ENCODE results near the gene SRP54.
"Not testable (repeated sequence)": the region's sequence is repeated elsewhere in the genome, so short reads cannot be mapped to it uniquely, and the experiment has no call there.

The SRP54 gene

GRCh38 chr14:35032562-35032961, 49.8 kb downstream of the SRP54 start:
- H3K4me1 ChIP-seq (ENCODE audit: control insufficient read depth, insufficient read depth, low read length): no peaks in the 10 kb centered on the region
- H3K27me3 ChIP-seq (replicated peaks; ENCODE audit: control insufficient read depth, insufficient read depth, low read length): no peaks in the 10 kb centered on the region
- no peak overlapping the region for H3K9ac ChIP-seq (ENCODE audit: low read length)
- H3K9me3 ChIP-seq (ENCODE audit: control insufficient read depth, low read length): no peaks in the 10 kb centered on the region
- no peak overlapping the region for H3K4me3 ChIP-seq (ENCODE audit: low read length)
- peaks cover 45% of the 10 kb centered on the region for H3K36me3 ChIP-seq (ENCODE audit: control insufficient read depth, insufficient read depth, low read length, severe bottlenecking)
- no peak for DNase-seq (ENCODE audit: low read depth)

GRCh38 chr14:35034440-35034833, 51.6 kb downstream of the SRP54 start:
- DNase-seq (ENCODE audit: low read depth): no peak

GRCh38 chr14:35034944-35035554, 52.3 kb downstream of the SRP54 start:
- H3K9ac ChIP-seq (ENCODE audit: low read length); DNase-seq (ENCODE audit: low read depth); H3K27me3 ChIP-seq (replicated peaks; ENCODE audit: control insufficient read depth, insufficient read depth, low read length); H3K9me3 ChIP-seq (ENCODE audit: control insufficient read depth, low read length); H3K4me3 ChIP-seq (ENCODE audit: low read length); H3K4me1 ChIP-seq (ENCODE audit: control insufficient read depth, insufficient read depth, low read length): not testable (repeated sequence)
- peaks cover 25% of the 10 kb centered on the region for H3K36me3 ChIP-seq (ENCODE audit: control insufficient read depth, insufficient read depth, low read length, severe bottlenecking)

More at GRCh38 chr14:35034440-35034833, 51.6 kb downstream of the SRP54 start:
- Histone ChIP-seq H3K9ac (ENCODE audit: low read length) (no peak overlapping the region), H3K27me3 (replicated peaks; ENCODE audit: control insufficient read depth, insufficient read depth, low read length) (no peaks in the 10 kb centered on the region), H3K9me3 (ENCODE audit: control insufficient read depth, low read length) (no peaks in the 10 kb centered on the region), H3K4me1 (ENCODE audit: control insufficient read depth, insufficient read depth, low read length) (no peaks in the 10 kb centered on the region), H3K36me3 (ENCODE audit: control insufficient read depth, insufficient read depth, low read length, severe bottlenecking) (peaks cover 27% of the 10 kb centered on the region), H3K4me3 (ENCODE audit: low read length) (no peak overlapping the region)

- not testable (repeated sequence) for H3K36me3 ChIP-seq (ENCODE audit: control insufficient read depth, insufficient read depth, low read length, severe bottlenecking); H3K9ac ChIP-seq (ENCODE audit: low read length); H3K4me3 ChIP-seq (ENCODE audit: low read length); H3K9me3 ChIP-seq (ENCODE audit: control insufficient read depth, low read length); H3K27me3 ChIP-seq (replicated peaks; ENCODE audit: control insufficient read depth, insufficient read depth, low read length); H3K4me1 ChIP-seq (ENCODE audit: control insufficient read depth, insufficient read depth, low read length); DNase-seq (ENCODE audit: low read depth)
Measured at GRCh38 chr14:35038312-35038711, 55.5 kb downstream of the SRP54 start.

GRCh38 chr14:35042632-35043031, 59.8 kb downstream of the SRP54 start:
- H3K9ac ChIP-seq (ENCODE audit: low read length): no peak overlapping the region
- no peak for DNase-seq (ENCODE audit: low read depth)
- H3K4me3 ChIP-seq (ENCODE audit: low read length): no peak overlapping the region
- peaks cover 12% of the 10 kb centered on the region for H3K4me1 ChIP-seq (ENCODE audit: control insufficient read depth, insufficient read depth, low read length)
- H3K9me3 ChIP-seq (ENCODE audit: control insufficient read depth, low read length): no peaks in the 10 kb centered on the region
- no peaks in the 10 kb centered on the region for H3K36me3 ChIP-seq (ENCODE audit: control insufficient read depth, insufficient read depth, low read length, severe bottlenecking)
- no peaks in the 10 kb centered on the region for H3K27me3 ChIP-seq (replicated peaks; ENCODE audit: control insufficient read depth, insufficient read depth, low read length)

GRCh38 chr14:35043046-35043445, 60.3 kb downstream of the SRP54 start:
- no peak overlapping the region for H3K4me3 ChIP-seq (ENCODE audit: low read length)
- DNase-seq (ENCODE audit: low read depth): no peak
- no peaks in the 10 kb centered on the region for H3K9me3 ChIP-seq (ENCODE audit: control insufficient read depth, low read length)

GRCh38 chr14:35044939-35045797, 62.4 kb downstream of the SRP54 start:
- DNase-seq (ENCODE audit: low read depth): peak; percentile 62
- Histone ChIP-seq H3K9ac (ENCODE audit: low read length) (peak overlapping the region; percentile 93), H3K9me3 (ENCODE audit: control insufficient read depth, low read length) (no peaks in the 10 kb centered on the region), H3K4me3 (ENCODE audit: low read length) (peak overlapping the region; percentile 96), H3K27me3 (replicated peaks; ENCODE audit: control insufficient read depth, insufficient read depth, low read length) (no peaks in the 10 kb centered on the region), H3K36me3 (ENCODE audit: control insufficient read depth, insufficient read depth, low read length, severe bottlenecking) (no peaks in the 10 kb centered on the region), H3K4me1 (ENCODE audit: control insufficient read depth, insufficient read depth, low read length) (peaks cover 18% of the 10 kb centered on the region)

More at GRCh38 chr14:35043046-35043445, 60.3 kb downstream of the SRP54 start:
- peaks cover 16% of the 10 kb centered on the region for H3K4me1 ChIP-seq (ENCODE audit: control insufficient read depth, insufficient read depth, low read length)
- no peaks in the 10 kb centered on the region for H3K36me3 ChIP-seq (ENCODE audit: control insufficient read depth, insufficient read depth, low read length, severe bottlenecking)
- no peaks in the 10 kb centered on the region for H3K27me3 ChIP-seq (replicated peaks; ENCODE audit: control insufficient read depth, insufficient read depth, low read length)
- no peak overlapping the region for H3K9ac ChIP-seq (ENCODE audit: low read length)

GRCh38 chr14:35045798-35046047, 62.9 kb downstream of the SRP54 start:
- Histone ChIP-seq H3K9ac (ENCODE audit: low read length) (peak overlapping the region; percentile 93), H3K36me3 (ENCODE audit: control insufficient read depth, insufficient read depth, low read length, severe bottlenecking) (no peaks in the 10 kb centered on the region), H3K9me3 (ENCODE audit: control insufficient read depth, low read length) (no peaks in the 10 kb centered on the region), H3K4me3 (ENCODE audit: low read length) (peak overlapping the region; percentile 96), H3K4me1 (ENCODE audit: control insufficient read depth, insufficient read depth, low read length) (peaks cover 24% of the 10 kb centered on the region), H3K27me3 (replicated peaks; ENCODE audit: control insufficient read depth, insufficient read depth, low read length) (no peaks in the 10 kb centered on the region)
- DNase-seq (ENCODE audit: low read depth): no peak

GRCh38 chr14:35046048-35046750, 63.4 kb downstream of the SRP54 start, which contains the start of gene FAM177A1:
FAM177A1 (plus strand) TSS chr14:35046272; CDS start chr14:35046464, 192 bp downstream.
- peak; percentile 98 for DNase-seq (ENCODE audit: low read depth)
- Histone ChIP-seq H3K36me3 (ENCODE audit: control insufficient read depth, insufficient read depth, low read length, severe bottlenecking) (no peaks in the 10 kb centered on the region), H3K4me3 (ENCODE audit: low read length) (peak within 1 kb of the TSS; percentile 96), H3K9ac (ENCODE audit: low read length) (peak within 1 kb of the TSS; percentile 93), H3K9me3 (ENCODE audit: control insufficient read depth, low read length) (no peaks in the 10 kb centered on the region), H3K27me3 (replicated peaks; ENCODE audit: control insufficient read depth, insufficient read depth, low read length) (no peaks in the 10 kb centered on the region), H3K4me1 (ENCODE audit: control insufficient read depth, insufficient read depth, low read length) (peaks cover 29% of the 10 kb centered on the region)

GRCh38 chr14:35046751-35047536, 64.2 kb downstream of the SRP54 start:
- no peaks in the 10 kb centered on the region for H3K9me3 ChIP-seq (ENCODE audit: control insufficient read depth, low read length)
- peak overlapping the region; percentile 96 for H3K4me3 ChIP-seq (ENCODE audit: low read length)
- peak overlapping the region; percentile 92 for H3K9ac ChIP-seq (ENCODE audit: low read length)
- H3K4me1 ChIP-seq (ENCODE audit: control insufficient read depth, insufficient read depth, low read length): peaks cover 31% of the 10 kb centered on the region
- H3K27me3 ChIP-seq (replicated peaks; ENCODE audit: control insufficient read depth, insufficient read depth, low read length): no peaks in the 10 kb centered on the region
- no peaks in the 10 kb centered on the region for H3K36me3 ChIP-seq (ENCODE audit: control insufficient read depth, insufficient read depth, low read length, severe bottlenecking)
- DNase-seq (ENCODE audit: low read depth): no peak
